ENCODE measurements around the gene DGKQ. TPM values are rescaled to one million over a fixed set of nuclear protein-coding genes. Genes with fewer than 3 reads are reported as not detected.

The DGKQ gene
- total and polyA plus RNA-seq, 2 experiments from 2014 or later, result 4.0 to 22.4 TPM

DNA sequence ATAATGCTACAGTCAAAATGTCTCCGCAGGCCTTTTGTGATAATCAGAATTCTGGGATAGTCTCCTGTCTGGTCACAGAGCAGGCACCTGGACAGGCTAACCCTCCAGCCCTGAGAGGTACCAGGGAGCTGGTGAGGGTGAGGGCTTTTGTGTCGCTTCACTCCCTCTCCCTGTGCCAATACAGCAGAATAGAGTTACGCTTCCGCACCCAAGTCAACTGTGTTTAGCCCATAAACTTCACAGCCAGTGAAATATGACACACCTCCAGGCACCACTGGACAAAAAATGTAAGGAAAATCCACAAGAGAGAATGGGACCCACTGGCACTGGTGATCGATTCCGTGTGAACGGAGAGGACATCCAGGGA, 42.6 kb downstream of the DGKQ start:
- no peaks in the 10 kb centered on the region for H3K27me3 ChIP-seq (ENCODE audit: insufficient read depth)
- Mint-ChIP-seq H3K4me1 (peaks cover 13% of the 10 kb centered on the region), H3K27ac (no peak overlapping the region), H3K4me3 (peak overlapping the region; percentile 92), H3K9me3 (no peaks in the 10 kb centered on the region), H3K36me3 (ENCODE audit: low read depth) (no peaks in the 10 kb centered on the region), H3K27me3 (ENCODE audit: insufficient read depth, low read depth, poor library complexity) (peaks cover 15% of the 10 kb centered on the region)
- no peaks in the 10 kb centered on the region for H3F3A ChIP-seq (replicated peaks; ENCODE audit: low read depth)
- no peak overlapping the region for H3K27ac ChIP-seq (ENCODE audit: low read depth)
- no peak for TF ChIP-seq NANOG (IDR thresholded peaks at IDR 0.05; ENCODE audit: borderline replicate concordance)
- TF ChIP-seq, protein P1, sequence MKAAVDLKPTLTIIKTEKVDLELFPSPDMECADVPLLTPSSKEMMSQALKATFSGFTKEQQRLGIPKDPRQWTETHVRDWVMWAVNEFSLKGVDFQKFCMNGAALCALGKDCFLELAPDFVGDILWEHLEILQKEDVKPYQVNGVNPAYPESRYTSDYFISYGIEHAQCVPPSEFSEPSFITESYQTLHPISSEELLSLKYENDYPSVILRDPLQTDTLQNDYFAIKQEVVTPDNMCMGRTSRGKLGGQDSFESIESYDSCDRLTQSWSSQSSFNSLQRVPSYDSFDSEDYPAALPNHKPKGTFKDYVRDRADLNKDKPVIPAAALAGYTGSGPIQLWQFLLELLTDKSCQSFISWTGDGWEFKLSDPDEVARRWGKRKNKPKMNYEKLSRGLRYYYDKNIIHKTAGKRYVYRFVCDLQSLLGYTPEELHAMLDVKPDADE (IDR thresholded peaks at IDR 0.05), result no peak
- no peak for TF ChIP-seq ZNF331 (CRISPR knock-in tag; IDR thresholded peaks at IDR 0.05; ENCODE audit: low read depth)
- no peak for TF ChIP-seq ZNF462 (CRISPR knock-in tag; IDR thresholded peaks at IDR 0.05)
- no peak for TF ChIP-seq EZH2 (IDR thresholded peaks at IDR 0.05; ENCODE audit: low read depth, unreplicated experiment)
- TF ChIP-seq ZNF114 (CRISPR knock-in tag; IDR thresholded peaks at IDR 0.05), result no peak
- TF ChIP-seq CTCF (conservative IDR thresholded peaks at IDR 0.05; ENCODE audit: low read depth in 2 of 2), result no peak
- no peak for TF ChIP-seq CREB1 (CRISPR knock-in tag; IDR thresholded peaks at IDR 0.05; ENCODE audit: low read depth)
- no peak for TF ChIP-seq POLR2AphosphoS5 (IDR thresholded peaks at IDR 0.05; ENCODE audit: low read depth)
- no peak for TF ChIP-seq REST (IDR thresholded peaks at IDR 0.05; ENCODE audit: unreplicated experiment)
- TF ChIP-seq EZH2phosphoT487 (IDR thresholded peaks at IDR 0.05; ENCODE audit: unreplicated experiment), result no peak
- TF ChIP-seq STAT1 (IDR thresholded peaks at IDR 0.05; ENCODE audit: unreplicated experiment), result no peak
- TF ChIP-seq JUNB (IDR thresholded peaks at IDR 0.05; ENCODE audit: unreplicated experiment), result no peak
- H3K4me2 ChIP-seq, result peak overlapping the region; percentile 99
- peak overlapping the region; percentile 96 for H3K4me3 ChIP-seq
- H3K36me3 ChIP-seq (ENCODE audit: insufficient read depth), result no peaks in the 10 kb centered on the region
- no peak overlapping the region for H2AFZ ChIP-seq
- no peak for ATAC-seq
- H3K4me1 ChIP-seq (ENCODE audit: insufficient read depth), result no peaks in the 10 kb centered on the region; the same call in 1 of the 2 replicates
- H3K79me2 ChIP-seq (replicated peaks; ENCODE audit: insufficient read depth), result peaks cover 48% of the 10 kb centered on the region
- no peak for DNase-seq (ENCODE audit: low spot score)
- no peaks in the 10 kb centered on the region for H3K9me2 ChIP-seq (ENCODE audit: insufficient read depth)
- peaks cover 24% of the 10 kb centered on the region for H4K20me1 ChIP-seq (replicated peaks; ENCODE audit: insufficient read depth)

Data from GM23338 (cell line).